ES-I3 (cell line): ENCODE measurements around the gene DMRTC2.

Experiments used
- H3K36me3 ChIP-seq: 2 replicates; pipeline ENCODE4 v1.6.1; 2013; ENCODE audit warnings: mild to moderate bottlenecking, low read length, control low read depth, moderate library complexity; ENCODE audit not compliant: insufficient read depth
- H3K4me1 ChIP-seq: 2 replicates; pipeline ENCODE4 v1.6.1; 2013; ENCODE audit warnings: mild to moderate bottlenecking, control low read depth, low read length; ENCODE audit not compliant: insufficient read depth
- H3K9ac ChIP-seq: 2 replicates; pipeline ENCODE4 v1.6.1; 2013; ENCODE audit warnings: low read depth, mild to moderate bottlenecking, low read length, moderate library complexity
- H3K9me3 ChIP-seq: 2 replicates; pipeline ENCODE4 v1.6.1; 2013; ENCODE audit warnings: mild to moderate bottlenecking, low read length, moderate library complexity; ENCODE audit not compliant: control insufficient read depth, insufficient read depth

Gene DMRTC2

GRCh38 chr19:41845001-41845050 is at the start of gene DMRTC2:
Gene DMRTC2 (plus strand): TSS chr19:41845042. CDS start chr19:41847429, 2,387 bp downstream.
- Histone ChIP-seq H3K36me3 (no peaks in the 10 kb centered on the region), H3K4me1 (no peaks in the 10 kb centered on the region), H3K9ac (no peak within 1 kb of the TSS), H3K9me3 (no peaks in the 10 kb centered on the region)

GRCh38 chr19:41796362-41796761 is 48.5 kb upstream of the DMRTC2 start, which contains the start of gene CEACAM3:
Gene CEACAM3 (plus strand): TSS chr19:41796587. CDS start chr19:41796678, 91 bp downstream.
- H3K9me3 ChIP-seq = no peaks in the 10 kb centered on the region; the same call in 1 of the 2 replicates
- H3K9ac ChIP-seq = no peak within 1 kb of the TSS
- H3K36me3 ChIP-seq = no peaks in the 10 kb centered on the region
- no peaks in the 10 kb centered on the region for H3K4me1 ChIP-seq

- no peaks in the 10 kb centered on the region; the same call in 1 of the 2 replicates for H3K9me3 ChIP-seq
- no peaks in the 10 kb centered on the region for H3K4me1 ChIP-seq
- H3K36me3 ChIP-seq = no peaks in the 10 kb centered on the region
- no peak overlapping the region for H3K9ac ChIP-seq
These were observed 47.9 kb upstream of the DMRTC2 start for GRCh38 chr19:41796901-41797300.

- H3K4me1 ChIP-seq = no peaks in the 10 kb centered on the region
- no peaks in the 10 kb centered on the region for H3K36me3 ChIP-seq
- no peaks in the 10 kb centered on the region; the same call in 1 of the 2 replicates for H3K9me3 ChIP-seq
- H3K9ac ChIP-seq = no peak overlapping the region
These were observed 45.3 kb upstream of the DMRTC2 start for GRCh38 chr19:41799444-41800000.

GRCh38 chr19:41801031-41801430 is 43.8 kb upstream of the DMRTC2 start:
- Histone ChIP-seq H3K4me1 (no peaks in the 10 kb centered on the region), H3K9ac (no peak overlapping the region), H3K9me3 (no peaks in the 10 kb centered on the region; the same call in 1 of the 2 replicates), H3K36me3 (no peaks in the 10 kb centered on the region)

- Histone ChIP-seq H3K9ac (no peak overlapping the region), H3K36me3 (no peaks in the 10 kb centered on the region), H3K4me1 (no peaks in the 10 kb centered on the region), H3K9me3 (no peaks in the 10 kb centered on the region; the same call in 1 of the 2 replicates)
These were observed 43.0 kb upstream of the DMRTC2 start for GRCh38 chr19:41801792-41802211.

- no peaks in the 10 kb centered on the region for H3K4me1 ChIP-seq
- H3K9ac ChIP-seq = no peak overlapping the region
- no peaks in the 10 kb centered on the region; the same call in 1 of the 2 replicates for H3K9me3 ChIP-seq
- H3K36me3 ChIP-seq = no peaks in the 10 kb centered on the region
These were observed 42.1 kb upstream of the DMRTC2 start for GRCh38 chr19:41802770-41803169.

- H3K4me1 ChIP-seq = no peaks in the 10 kb centered on the region
- H3K9me3 ChIP-seq = no peaks in the 10 kb centered on the region; the same call in 1 of the 2 replicates
- no peak overlapping the region for H3K9ac ChIP-seq
- no peaks in the 10 kb centered on the region for H3K36me3 ChIP-seq
These were observed 40.5 kb upstream of the DMRTC2 start for GRCh38 chr19:41804336-41804735.

- Histone ChIP-seq H3K36me3 (no peaks in the 10 kb centered on the region), H3K9me3 (no peaks in the 10 kb centered on the region; the same call in 1 of the 2 replicates), H3K4me1 (no peaks in the 10 kb centered on the region), H3K9ac (no peak overlapping the region)
These were observed 37.7 kb upstream of the DMRTC2 start for GRCh38 chr19:41807176-41807575.

- H3K4me1 ChIP-seq = no peaks in the 10 kb centered on the region
- H3K36me3 ChIP-seq = no peaks in the 10 kb centered on the region
- H3K9ac ChIP-seq = no peak overlapping the region
- H3K9me3 ChIP-seq = no peaks in the 10 kb centered on the region; the same call in 1 of the 2 replicates
These were observed 35.9 kb upstream of the DMRTC2 start for GRCh38 chr19:41808663-41809566.

- Histone ChIP-seq H3K4me1 (no peaks in the 10 kb centered on the region), H3K9me3 (no peaks in the 10 kb centered on the region; the same call in 1 of the 2 replicates), H3K9ac (no peak overlapping the region), H3K36me3 (no peaks in the 10 kb centered on the region)
These were observed 34.5 kb upstream of the DMRTC2 start for GRCh38 chr19:41810301-41810700.

- Histone ChIP-seq H3K9ac (no peak overlapping the region), H3K4me1 (no peaks in the 10 kb centered on the region), H3K36me3 (no peaks in the 10 kb centered on the region), H3K9me3 (no peaks in the 10 kb centered on the region; the same call in 1 of the 2 replicates)
These were observed 33.8 kb upstream of the DMRTC2 start for GRCh38 chr19:41811036-41811435.

- no peak overlapping the region for H3K9ac ChIP-seq
- H3K36me3 ChIP-seq = no peaks in the 10 kb centered on the region
- H3K4me1 ChIP-seq = no peaks in the 10 kb centered on the region
- no peaks in the 10 kb centered on the region for H3K9me3 ChIP-seq
These were observed 32.9 kb upstream of the DMRTC2 start for GRCh38 chr19:41811981-41812380.

GRCh38 chr19:41813911-41814310 is 30.9 kb upstream of the DMRTC2 start:
- Histone ChIP-seq H3K9ac (no peak overlapping the region), H3K4me1 (no peaks in the 10 kb centered on the region), H3K9me3 (no peaks in the 10 kb centered on the region), H3K36me3 (no peaks in the 10 kb centered on the region)

- Histone ChIP-seq H3K9ac (no peak overlapping the region), H3K36me3 (no peaks in the 10 kb centered on the region), H3K9me3 (no peaks in the 10 kb centered on the region), H3K4me1 (no peaks in the 10 kb centered on the region)
These were observed 29.5 kb upstream of the DMRTC2 start for GRCh38 chr19:41815301-41815700.
